HEK293 (cell line): ENCODE results near the gene RNF146.

Experiments
- CTCF ChIA-PET: fragments of 350-600 bp; formaldehyde crosslinking; extraction: SDS; loops from one replicate; lab custom pipeline; 2021; ENCODE audit warnings: antibody characterized with exemption; lab: Yijun Ruan, JAX
- POLR2A ChIA-PET: fragments of 300-600 bp; formaldehyde crosslinking; extraction: SDS; loops from one replicate; lab custom pipeline; 2020; ENCODE audit warnings: antibody characterized with exemption, inconsistent platforms; lab: Yijun Ruan, JAX
- H3K27ac ChIP-seq: fragments of 200-500 bp; sonication (Bioruptor generic); 2 replicates; pipeline ENCODE4 v1.5.1; 2014; ENCODE audit warnings: low read depth, low read length, control low read depth, inconsistent platforms; ENCODE audit errors: extremely low read depth
- H3K36me3 ChIP-seq, 2 experiments: fragments of 200-500 bp in 1 of 2; sonication (Bioruptor generic) in 1 of 2; 1 replicate in 1 of 2; 2 replicates in 1 of 2; pipeline ENCODE4 v1.5.1; 2014 to 2017; ENCODE audit warnings: inconsistent platforms in 2 of 2, low read length in 2 of 2; ENCODE audit not compliant: control insufficient read depth in 2 of 2, insufficient read depth in 1 of 2
- H3K4me1 ChIP-seq: fragments of 200-500 bp; sonication (Bioruptor generic); 2 replicates; pipeline ENCODE4 v1.5.1; 2014; ENCODE audit warnings: mild to moderate bottlenecking, low read length, inconsistent platforms; ENCODE audit not compliant: control insufficient read depth, insufficient read depth
- H3K4me3 ChIP-seq: 2 replicates; pipeline ENCODE4 v1.5.1; 2011; ENCODE audit warnings: low read depth, mild to moderate bottlenecking, control low read depth, low read length, moderate library complexity
- H3K9me3 ChIP-seq: fragments of 200-500 bp; sonication (Bioruptor generic); 2 replicates; pipeline ENCODE4 v1.5.1; 2014; ENCODE audit warnings: low read depth, low read length, inconsistent platforms; ENCODE audit not compliant: control insufficient read depth, insufficient read depth
- HOXD13 ChIP-seq: sonication (generic); formaldehyde crosslinking; IDR thresholded peaks from 2 replicates; pipeline ENCODE4 v1.8.0; 2022; ENCODE audit warnings: missing genetic modification reagents, borderline replicate concordance
- KLF17 ChIP-seq: fragments of 450-650 bp; formaldehyde crosslinking; IDR thresholded peaks from 2 replicates; pipeline ENCODE4 v1.5.1; 2016; ENCODE audit warnings: missing biosample characterization, missing genetic modification characterization
- OVOL3 ChIP-seq: fragments of 450-650 bp; formaldehyde crosslinking; IDR thresholded peaks from 2 replicates; pipeline ENCODE4 v1.5.1; 2016; ENCODE audit warnings: missing biosample characterization, missing genetic modification characterization
- PRDM2 ChIP-seq: fragments of 450-650 bp; formaldehyde crosslinking; IDR thresholded peaks from 2 replicates; pipeline ENCODE4 v1.5.1; 2016; ENCODE audit warnings: missing biosample characterization, missing genetic modification characterization, borderline replicate concordance
- TCF7L2 ChIP-seq: IDR thresholded peaks from 2 replicates; pipeline ENCODE4 v1.6.1; 2011; ENCODE audit warnings: low read depth, mild to moderate bottlenecking, inconsistent platforms, low read length, moderate library complexity, borderline replicate concordance
- ZBTB49 ChIP-seq: fragments of 450-650 bp; formaldehyde crosslinking; IDR thresholded peaks from 2 replicates; pipeline ENCODE4 v1.5.1; 2016; ENCODE audit warnings: missing biosample characterization, missing genetic modification characterization, low read depth
- ZNF114 ChIP-seq: fragments of 450-650 bp; formaldehyde crosslinking; IDR thresholded peaks from 2 replicates; pipeline ENCODE4 v1.5.0; 2017; ENCODE audit warnings: missing biosample characterization, missing genetic modification characterization
- ZNF211 ChIP-seq: fragments of 450-650 bp; formaldehyde crosslinking; IDR thresholded peaks from 2 replicates; pipeline ENCODE4 v1.5.1; 2016; ENCODE audit warnings: low read depth, missing biosample characterization, missing genetic modification characterization
- ZNF23 ChIP-seq: fragments of 450-650 bp; formaldehyde crosslinking; IDR thresholded peaks from 2 replicates; pipeline ENCODE4 v1.5.1; 2016; ENCODE audit warnings: missing biosample characterization, missing genetic modification characterization, borderline replicate concordance
- ZNF24 ChIP-seq: fragments of 450-650 bp; formaldehyde crosslinking; IDR thresholded peaks from 2 replicates; pipeline ENCODE4 v1.5.1; 2016; ENCODE audit warnings: missing biosample characterization, missing genetic modification characterization
- ZNF280D ChIP-seq: fragments of 450-650 bp; formaldehyde crosslinking; IDR thresholded peaks from 2 replicates; pipeline ENCODE4 v1.5.1; 2016; ENCODE audit warnings: missing biosample characterization, missing genetic modification characterization
- ZNF416 ChIP-seq: fragments of 450-650 bp; formaldehyde crosslinking; IDR thresholded peaks from 2 replicates; pipeline ENCODE4 v1.5.1; 2016; ENCODE audit warnings: missing biosample characterization, missing genetic modification characterization
- ZNF423 ChIP-seq: fragments of 450-650 bp; formaldehyde crosslinking; IDR thresholded peaks from 2 replicates; pipeline ENCODE4 v1.5.1; 2016; ENCODE audit warnings: missing biosample characterization, missing genetic modification characterization
- ZNF692 ChIP-seq: fragments of 450-650 bp; formaldehyde crosslinking; IDR thresholded peaks from 2 replicates; pipeline ENCODE4 v1.5.1; 2016; ENCODE audit warnings: missing biosample characterization, missing genetic modification characterization
- ZNF707 ChIP-seq: fragments of 450-650 bp; formaldehyde crosslinking; IDR thresholded peaks from 2 replicates; pipeline ENCODE4 v1.5.1; 2016; ENCODE audit warnings: missing biosample characterization, missing genetic modification characterization
- ZSCAN5A ChIP-seq: fragments of 450-650 bp; formaldehyde crosslinking; IDR thresholded peaks from 2 replicates; pipeline ENCODE4 v1.5.1; 2016; ENCODE audit warnings: missing biosample characterization, missing genetic modification characterization

RNF146 gene

GRCh38 chr6:127305741-127306140 lies 39.1 kb downstream of the RNF146 start:
- peaks cover 4 to 22% of the 10 kb centered on the region in 2 experiments; a peak in 2 of 3 replicates for H3K36me3 ChIP-seq
- TF ChIP-seq ZNF416 (tag by site-specific recombination) (no peak), ZNF280D (no peak), ZNF211 (no peak), ZNF423 (no peak), ZNF24 (tag by site-specific recombination) (no peak), ZNF707 (no peak), TCF7L2 (no peak), ZSCAN5A (tag by site-specific recombination) (no peak), ZBTB49 (tag by site-specific recombination) (no peak), ZNF23 (tag by site-specific recombination) (no peak)
- CTCF ChIA-PET = interaction anchor here (0.6 to 3.4 kb wide), 5 partner anchors 11 to 1488 kb away, joined by 3 to 32 read pairs (median 7); no protein-coding TSS in a partner anchor

GRCh38 chr6:127317388-127318128 lies 50.9 kb downstream of the RNF146 start:
- peaks cover 39 to 72% of the 10 kb centered on the region in 2 experiments for H3K36me3 ChIP-seq
- no peak for TF ChIP-seq ZNF114 (tag by site-specific recombination)
- TF ChIP-seq OVOL3 (tag by site-specific recombination) = no peak
- no peak for TF ChIP-seq KLF17
- no peak for TF ChIP-seq ZNF692 (tag by site-specific recombination)
- TF ChIP-seq PRDM2 (tag by site-specific recombination) = no peak
- TF ChIP-seq HOXD13 (CRISPR knock-in tag) = no peak
- no peak for TF ChIP-seq ZNF423
- TF ChIP-seq, all 188 proteins: peak for 0
- Histone ChIP-seq H3K4me1 (no peaks in the 10 kb centered on the region), H3K27ac (no peak overlapping the region), H3K4me3 (no peak overlapping the region), H3K9me3 (no peaks in the 10 kb centered on the region)
- ChIA-PET POLR2A (no interaction called here), CTCF (interaction anchor here (0.6 to 0.9 kb wide), 2 partner anchors 12 to 18 kb away, joined by 4 read pairs; no protein-coding TSS in a partner anchor)

More at GRCh38 chr6:127305741-127306140, 39.1 kb downstream of the RNF146 start:
- Histone ChIP-seq H3K4me1 (no peaks in the 10 kb centered on the region), H3K9me3 (no peaks in the 10 kb centered on the region; the same call in 1 of the 2 replicates), H3K27ac (no peak overlapping the region), H3K4me3 (no peak overlapping the region)
- POLR2A ChIA-PET = interaction anchor here (0.6 kb wide), 1 partner anchor 39 kb away, joined by 4 read pairs; the partner anchor contains the start of gene RNF146
